Retinal pigment epithelial cell (primary cell): Measurements from ENCODE around the gene LAMA2.

Experiments used
- DNase-seq: peaks from one replicate; pipeline ENCODE4 v3.0.0-alpha.2; 2010; ENCODE audit warnings: low read depth
- H3K4me3 ChIP-seq: 2 replicates; pipeline ENCODE4 v1.5.1; 2011; ENCODE audit warnings: mild to moderate bottlenecking, low read length, control low read depth, moderate library complexity
- CTCF ChIP-seq: conservative IDR thresholded peaks from 2 replicates; pipeline ENCODE4 v1.5.1; 2011; ENCODE audit warnings: low read depth, low read length, control low read depth, inconsistent platforms

The LAMA2 gene

GRCh38 chr6:129539032-129539431, 656.1 kb downstream of the LAMA2 start:
- no peak overlapping the region for H3K4me3 ChIP-seq
- no peak for DNase-seq
- TF ChIP-seq CTCF = no peak

- H3K4me3 ChIP-seq = no peak overlapping the region
- no peak for DNase-seq
- TF ChIP-seq CTCF = no peak
These were observed 659.8 kb downstream of the LAMA2 start for GRCh38 chr6:129542705-129543104.

GRCh38 chr6:129543981-129544380, 661.0 kb downstream of the LAMA2 start:
- no peak for DNase-seq
- H3K4me3 ChIP-seq = no peak overlapping the region
- no peak for TF ChIP-seq CTCF

GRCh38 chr6:129544892-129545612, 662.1 kb downstream of the LAMA2 start:
- DNase-seq = no peak
- H3K4me3 ChIP-seq = no peak overlapping the region
- TF ChIP-seq CTCF = no peak

GRCh38 chr6:129546702-129547101, 663.8 kb downstream of the LAMA2 start:
- H3K4me3 ChIP-seq = no peak overlapping the region
- DNase-seq = no peak
- no peak for TF ChIP-seq CTCF

- no peak overlapping the region for H3K4me3 ChIP-seq
- TF ChIP-seq CTCF = no peak
- DNase-seq = no peak
These were observed 668.5 kb downstream of the LAMA2 start for GRCh38 chr6:129551486-129551885.

GRCh38 chr6:129552413-129552812, 669.5 kb downstream of the LAMA2 start:
- DNase-seq = no peak
- no peak overlapping the region for H3K4me3 ChIP-seq
- TF ChIP-seq CTCF = no peak
